HepG2 (cell line): ENCODE data around the gene SLC11A1. TPM values are rescaled to one million over a fixed set of nuclear protein-coding genes. Genes with fewer than 3 reads are reported as not detected.

Experiments used
- CEBPG ChIP-seq: IDR thresholded peaks from 2 replicates; pipeline ENCODE4 v1.6.1; 2016
- DPF2 ChIP-seq: sonication (generic); formaldehyde crosslinking; IDR thresholded peaks from 2 replicates; pipeline ENCODE4 v1.4.0; 2020; ENCODE audit warnings: mild to moderate bottlenecking, low read depth, missing genetic modification reagents, borderline replicate concordance
- KLF13 ChIP-seq: sonication (generic); formaldehyde crosslinking; IDR thresholded peaks from 2 replicates; pipeline ENCODE4 v1.4.0; 2020; ENCODE audit warnings: mild to moderate bottlenecking, missing genetic modification reagents
- NR1H2 ChIP-seq: sonication (generic); formaldehyde crosslinking; IDR thresholded peaks from 2 replicates; pipeline ENCODE4 v1.8.1; 2022; ENCODE audit warnings: low read depth, missing genetic modification reagents, borderline replicate concordance
- TP53 ChIP-seq: sonication (generic); formaldehyde crosslinking; conservative IDR thresholded peaks from 2 replicates; pipeline ENCODE4 v1.4.0; 2020; ENCODE audit warnings: missing genetic modification reagents
- polyA plus RNA-seq, 8 experiments: library from polyadenylated mRNA; depleted of rRNA in 3 of 8; stranded (reverse) in 7 of 8; unstranded in 1 of 8; fragments of >200 nt; fragmentation: Illumina TruSeq in 4 of 8; extraction: Trizol in 4 of 8; gene quantifications; 2 replicates each; pipeline versions ENCODE4 v1.2.1 to v1.2.3, GENCODE V29; 2011 to 2016; ENCODE audit warnings: low read depth in 4 of 8, missing spikeins in 1 of 8, mixed read lengths in 1 of 8; ENCODE audit not compliant: insufficient read depth in 1 of 8
- total RNA-seq, 5 experiments: library from RNA; depleted of rRNA; stranded (reverse); fragments of >200 nt; fragmentation: Illumina TruSeq; extraction: Trizol; gene quantifications; 2 replicates each; pipeline ENCODE4 v1.2.3, GENCODE V29; 2016; ENCODE audit warnings: low read depth in 1 of 5
- TF ChIP-seq, protein P1 (sequence below): sonication (generic); formaldehyde crosslinking; conservative IDR thresholded peaks from 2 replicates; pipeline ENCODE4 v1.8.0; 2022; ENCODE audit warnings: mild to moderate bottlenecking, moderate library complexity, missing genetic modification reagents
- TF ChIP-seq, protein P2 (sequence below): IDR thresholded peaks from 2 replicates; pipeline ENCODE4 v1.6.1; 2016; ENCODE audit warnings: missing biosample characterization, missing genetic modification reagents, low read depth
- TF ChIP-seq, protein P3 (sequence below): IDR thresholded peaks from 2 replicates; pipeline ENCODE4 v1.6.1; 2016; ENCODE audit warnings: mild to moderate bottlenecking, missing biosample characterization, missing genetic modification reagents
- TF ChIP-seq, protein P4 (sequence below): sonication (generic); formaldehyde crosslinking; IDR thresholded peaks from 2 replicates; pipeline ENCODE4 v1.4.0; 2020; ENCODE audit warnings: mild to moderate bottlenecking, missing genetic modification reagents
- TF ChIP-seq, protein P5 (sequence below), 2 experiments: sonication (generic) in 1 of 2; formaldehyde crosslinking in 1 of 2; IDR thresholded peaks; 2 replicates each; pipeline versions ENCODE4 v1.4.0 to v1.6.1; 2016 to 2020; ENCODE audit warnings: borderline replicate concordance in 1 of 2, low read depth in 1 of 2, mild to moderate bottlenecking in 1 of 2, missing genetic modification reagents in 1 of 2
- TF ChIP-seq, protein P6 (sequence below): sonication (generic); formaldehyde crosslinking; conservative IDR thresholded peaks from 2 replicates; pipeline ENCODE4 v1.4.0; 2020; ENCODE audit warnings: missing genetic modification reagents
- TF ChIP-seq, protein P7 (sequence below): IDR thresholded peaks from 2 replicates; pipeline ENCODE4 v1.6.1; 2016; ENCODE audit warnings: missing compliant biosample characterization, missing genetic modification reagents, borderline replicate concordance
- TF ChIP-seq, protein P8 (sequence below): sonication (generic); formaldehyde crosslinking; IDR thresholded peaks from 2 replicates; pipeline ENCODE4 v1.4.0; 2020; ENCODE audit warnings: missing genetic modification reagents

SLC11A1 gene
- total and polyA plus RNA-seq, 2 of the 13 experiments (the other 11 are each of a cell fraction or from before 2014, with no cell fraction given), result 0.33 to 2.3 TPM

DNA sequence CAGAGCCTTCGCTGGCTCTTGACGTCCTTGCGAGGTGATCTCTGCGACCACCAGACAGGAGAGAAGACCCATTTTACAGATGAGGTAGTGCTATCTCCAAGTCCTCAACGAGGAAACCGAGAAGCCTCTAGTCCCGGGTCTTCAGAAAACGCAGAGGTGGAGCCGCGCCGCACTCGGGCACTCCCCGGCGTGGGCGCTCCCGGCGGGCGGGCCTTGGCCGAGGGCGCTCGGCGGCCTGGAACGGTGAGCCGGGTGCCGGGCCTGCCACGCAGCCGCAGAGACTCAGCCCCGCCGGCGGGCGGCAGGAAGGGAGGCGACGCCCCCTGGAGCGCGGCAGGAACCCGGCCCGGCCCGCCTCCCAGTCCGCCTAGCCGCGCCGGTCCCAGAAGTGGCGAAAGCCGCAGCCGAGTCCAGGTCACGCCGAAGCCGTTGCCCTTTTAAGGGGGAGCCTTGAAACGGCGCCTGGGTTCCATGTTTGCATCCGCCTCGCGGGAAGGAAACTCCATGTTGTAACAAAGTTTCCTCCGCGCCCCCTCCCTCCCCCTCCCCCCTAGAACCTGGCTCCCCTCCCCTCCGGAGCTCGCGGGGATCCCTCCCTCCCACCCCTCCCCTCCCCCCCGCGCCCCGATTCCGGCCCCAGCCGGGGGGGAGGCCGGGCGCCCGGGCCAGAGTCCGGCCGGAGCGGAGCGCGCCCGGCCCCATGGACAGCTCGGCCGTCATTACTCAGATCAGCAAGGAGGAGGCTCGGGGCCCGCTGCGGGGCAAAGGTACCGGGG is 17.5 kb downstream of the SLC11A1 start, which contains the start of gene CTDSP1 (continued):
- TF ChIP-seq, protein P1, sequence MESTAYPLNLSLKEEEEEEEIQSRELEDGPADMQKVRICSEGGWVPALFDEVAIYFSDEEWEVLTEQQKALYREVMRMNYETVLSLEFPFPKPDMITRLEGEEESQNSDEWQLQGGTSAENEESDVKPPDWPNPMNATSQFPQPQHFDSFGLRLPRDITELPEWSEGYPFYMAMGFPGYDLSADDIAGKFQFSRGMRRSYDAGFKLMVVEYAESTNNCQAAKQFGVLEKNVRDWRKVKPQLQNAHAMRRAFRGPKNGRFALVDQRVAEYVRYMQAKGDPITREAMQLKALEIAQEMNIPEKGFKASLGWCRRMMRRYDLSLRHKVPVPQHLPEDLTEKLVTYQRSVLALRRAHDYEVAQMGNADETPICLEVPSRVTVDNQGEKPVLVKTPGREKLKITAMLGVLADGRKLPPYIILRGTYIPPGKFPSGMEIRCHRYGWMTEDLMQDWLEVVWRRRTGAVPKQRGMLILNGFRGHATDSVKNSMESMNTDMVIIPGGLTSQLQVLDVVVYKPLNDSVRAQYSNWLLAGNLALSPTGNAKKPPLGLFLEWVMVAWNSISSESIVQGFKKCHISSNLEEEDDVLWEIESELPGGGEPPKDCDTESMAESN (CRISPR knock-in tag), result peak; percentile 73
- TF ChIP-seq, protein P2, sequence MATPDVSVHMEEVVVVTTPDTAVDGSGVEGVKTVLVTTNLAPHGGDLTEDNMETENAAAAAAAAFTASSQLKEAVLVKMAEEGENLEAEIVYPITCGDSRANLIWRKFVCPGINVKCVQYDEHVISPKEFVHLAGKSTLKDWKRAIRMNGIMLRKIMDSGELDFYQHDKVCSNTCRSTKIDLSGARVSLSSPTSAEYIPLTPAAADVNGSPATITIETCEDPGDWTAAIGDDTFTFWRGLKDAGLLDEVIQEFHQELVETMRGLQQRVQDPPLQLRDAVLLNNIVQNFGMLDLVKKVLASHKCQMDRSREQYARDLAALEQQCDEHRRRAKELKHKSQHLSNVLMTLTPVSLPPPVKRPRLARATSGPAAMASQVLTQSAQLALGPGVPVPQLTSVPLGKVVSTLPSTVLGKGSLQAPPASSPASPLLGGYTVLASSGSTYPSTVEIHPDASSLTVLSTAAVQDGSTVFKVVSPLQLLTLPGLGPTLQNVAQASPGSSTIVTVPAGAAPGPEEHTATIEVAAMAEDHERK (CRISPR knock-in tag), result 0 out of 2 replicates have a peak, but pooled peaks have one; percentile 15
- TF ChIP-seq, protein P3, sequence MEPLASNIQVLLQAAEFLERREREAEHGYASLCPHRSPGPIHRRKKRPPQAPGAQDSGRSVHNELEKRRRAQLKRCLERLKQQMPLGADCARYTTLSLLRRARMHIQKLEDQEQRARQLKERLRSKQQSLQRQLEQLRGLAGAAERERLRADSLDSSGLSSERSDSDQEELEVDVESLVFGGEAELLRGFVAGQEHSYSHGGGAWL (CRISPR knock-in tag), result peak; percentile 38; the same call in 1 of the 2 replicates
- TF ChIP-seq, protein P4, sequence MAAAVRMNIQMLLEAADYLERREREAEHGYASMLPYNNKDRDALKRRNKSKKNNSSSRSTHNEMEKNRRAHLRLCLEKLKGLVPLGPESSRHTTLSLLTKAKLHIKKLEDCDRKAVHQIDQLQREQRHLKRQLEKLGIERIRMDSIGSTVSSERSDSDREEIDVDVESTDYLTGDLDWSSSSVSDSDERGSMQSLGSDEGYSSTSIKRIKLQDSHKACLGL (CRISPR knock-in tag), result peak; percentile 54; the same call in 1 of the 2 replicates
- peak; percentile 69 for TF ChIP-seq CEBPG (CRISPR knock-in tag)
- TF ChIP-seq, protein P5, sequence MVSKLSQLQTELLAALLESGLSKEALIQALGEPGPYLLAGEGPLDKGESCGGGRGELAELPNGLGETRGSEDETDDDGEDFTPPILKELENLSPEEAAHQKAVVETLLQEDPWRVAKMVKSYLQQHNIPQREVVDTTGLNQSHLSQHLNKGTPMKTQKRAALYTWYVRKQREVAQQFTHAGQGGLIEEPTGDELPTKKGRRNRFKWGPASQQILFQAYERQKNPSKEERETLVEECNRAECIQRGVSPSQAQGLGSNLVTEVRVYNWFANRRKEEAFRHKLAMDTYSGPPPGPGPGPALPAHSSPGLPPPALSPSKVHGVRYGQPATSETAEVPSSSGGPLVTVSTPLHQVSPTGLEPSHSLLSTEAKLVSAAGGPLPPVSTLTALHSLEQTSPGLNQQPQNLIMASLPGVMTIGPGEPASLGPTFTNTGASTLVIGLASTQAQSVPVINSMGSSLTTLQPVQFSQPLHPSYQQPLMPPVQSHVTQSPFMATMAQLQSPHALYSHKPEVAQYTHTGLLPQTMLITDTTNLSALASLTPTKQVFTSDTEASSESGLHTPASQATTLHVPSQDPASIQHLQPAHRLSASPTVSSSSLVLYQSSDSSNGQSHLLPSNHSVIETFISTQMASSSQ (IDR thresholded peaks at IDR 0.05; ENCODE audit: low read depth), result no peak
- TF ChIP-seq, protein P5 (CRISPR knock-in tag; IDR thresholded peaks at IDR 0.05; ENCODE audit: borderline replicate concordance), result peak; percentile 15; the same call in 1 of the 2 replicates
- no peak for TF ChIP-seq DPF2 (CRISPR knock-in tag)
- TF ChIP-seq, protein P6, sequence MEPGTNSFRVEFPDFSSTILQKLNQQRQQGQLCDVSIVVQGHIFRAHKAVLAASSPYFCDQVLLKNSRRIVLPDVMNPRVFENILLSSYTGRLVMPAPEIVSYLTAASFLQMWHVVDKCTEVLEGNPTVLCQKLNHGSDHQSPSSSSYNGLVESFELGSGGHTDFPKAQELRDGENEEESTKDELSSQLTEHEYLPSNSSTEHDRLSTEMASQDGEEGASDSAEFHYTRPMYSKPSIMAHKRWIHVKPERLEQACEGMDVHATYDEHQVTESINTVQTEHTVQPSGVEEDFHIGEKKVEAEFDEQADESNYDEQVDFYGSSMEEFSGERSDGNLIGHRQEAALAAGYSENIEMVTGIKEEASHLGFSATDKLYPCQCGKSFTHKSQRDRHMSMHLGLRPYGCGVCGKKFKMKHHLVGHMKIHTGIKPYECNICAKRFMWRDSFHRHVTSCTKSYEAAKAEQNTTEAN (CRISPR knock-in tag), result peak; percentile 55
- TF ChIP-seq TP53, result no peak
- TF ChIP-seq KLF13 (CRISPR knock-in tag), result no peak
- TF ChIP-seq, protein P7, sequence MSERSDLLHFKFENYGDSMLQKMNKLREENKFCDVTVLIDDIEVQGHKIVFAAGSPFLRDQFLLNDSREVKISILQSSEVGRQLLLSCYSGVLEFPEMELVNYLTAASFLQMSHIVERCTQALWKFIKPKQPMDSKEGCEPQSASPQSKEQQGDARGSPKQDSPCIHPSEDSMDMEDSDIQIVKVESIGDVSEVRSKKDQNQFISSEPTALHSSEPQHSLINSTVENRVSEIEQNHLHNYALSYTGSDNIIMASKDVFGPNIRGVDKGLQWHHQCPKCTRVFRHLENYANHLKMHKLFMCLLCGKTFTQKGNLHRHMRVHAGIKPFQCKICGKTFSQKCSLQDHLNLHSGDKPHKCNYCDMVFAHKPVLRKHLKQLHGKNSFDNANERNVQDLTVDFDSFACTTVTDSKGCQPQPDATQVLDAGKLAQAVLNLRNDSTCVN (CRISPR knock-in tag), result no peak; the same call in 1 of the 2 replicates
- TF ChIP-seq, protein P8, sequence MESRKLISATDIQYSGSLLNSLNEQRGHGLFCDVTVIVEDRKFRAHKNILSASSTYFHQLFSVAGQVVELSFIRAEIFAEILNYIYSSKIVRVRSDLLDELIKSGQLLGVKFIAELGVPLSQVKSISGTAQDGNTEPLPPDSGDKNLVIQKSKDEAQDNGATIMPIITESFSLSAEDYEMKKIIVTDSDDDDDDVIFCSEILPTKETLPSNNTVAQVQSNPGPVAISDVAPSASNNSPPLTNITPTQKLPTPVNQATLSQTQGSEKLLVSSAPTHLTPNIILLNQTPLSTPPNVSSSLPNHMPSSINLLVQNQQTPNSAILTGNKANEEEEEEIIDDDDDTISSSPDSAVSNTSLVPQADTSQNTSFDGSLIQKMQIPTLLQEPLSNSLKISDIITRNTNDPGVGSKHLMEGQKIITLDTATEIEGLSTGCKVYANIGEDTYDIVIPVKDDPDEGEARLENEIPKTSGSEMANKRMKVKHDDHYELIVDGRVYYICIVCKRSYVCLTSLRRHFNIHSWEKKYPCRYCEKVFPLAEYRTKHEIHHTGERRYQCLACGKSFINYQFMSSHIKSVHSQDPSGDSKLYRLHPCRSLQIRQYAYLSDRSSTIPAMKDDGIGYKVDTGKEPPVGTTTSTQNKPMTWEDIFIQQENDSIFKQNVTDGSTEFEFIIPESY, result no peak; the same call in 1 of the 2 replicates
- TF ChIP-seq NR1H2 (CRISPR knock-in tag), result no peak
